MCF 10A (cell line): ENCODE results near the gene BAIAP2L2. TPM values are rescaled to one million over a fixed set of nuclear protein-coding genes. Genes with fewer than 3 reads are reported as not detected.

Experiments used
- BruUV-seq: library from RNA; stranded (reverse); fragments of 400-500 nt; replicated peaks from 2 replicates; lab custom pipeline; 2021; lab: Mats Ljungman, UMichigan
- CTCF ChIA-PET: fragments of 300-600 bp; sonication (Branson Sonifier 250); formaldehyde crosslinking; extraction: SDS; loops from one replicate; lab custom pipeline; 2021; ENCODE audit warnings: antibody characterized with exemption, inconsistent platforms; lab: Yijun Ruan, JAX
- POLR2A ChIA-PET: fragments of 300-600, 350-650 bp; sonication (Branson Sonifier 250); formaldehyde crosslinking; extraction: SDS; loops from one replicate; lab custom pipeline; 2020; ENCODE audit warnings: antibody characterized with exemption, inconsistent platforms; lab: Yijun Ruan, JAX
- DNase-seq: peaks from one replicate; pipeline ENCODE4 v3.0.0-alpha.2; 2018; ENCODE audit not compliant: unreplicated experiment
- H3K27ac Mint-ChIP-seq: one replicate; pipeline ENCODE4 v1.8.0; 2022; ENCODE audit warnings: mild to moderate bottlenecking, low read depth, mixed read lengths; ENCODE audit not compliant: unreplicated experiment
- H3K27me3 Mint-ChIP-seq: one replicate; pipeline ENCODE4 v1.8.0; 2022; ENCODE audit warnings: mixed read lengths; ENCODE audit not compliant: insufficient read depth, unreplicated experiment
- H3K36me3 Mint-ChIP-seq: one replicate; pipeline ENCODE4 v1.8.0; 2022; ENCODE audit warnings: mild to moderate bottlenecking, moderate library complexity, mixed read lengths; ENCODE audit not compliant: insufficient read depth, unreplicated experiment
- H3K4me1 Mint-ChIP-seq: one replicate; pipeline ENCODE4 v1.8.0; 2022; ENCODE audit warnings: mixed read lengths; ENCODE audit not compliant: insufficient read depth, unreplicated experiment
- H3K4me3 Mint-ChIP-seq: one replicate; pipeline ENCODE4 v1.8.0; 2022; ENCODE audit warnings: mild to moderate bottlenecking, moderate library complexity, mixed read lengths; ENCODE audit not compliant: unreplicated experiment
- H3K9me3 Mint-ChIP-seq: one replicate; pipeline ENCODE4 v1.8.0; 2022; ENCODE audit warnings: mixed read lengths; ENCODE audit not compliant: unreplicated experiment
- CTCF ChIP-seq: fragments of 200-600 bp; IDR thresholded peaks from one replicate; pipeline ENCODE4 v1.8.0; 2022; ENCODE audit warnings: antibody characterized with exemption, mild to moderate bottlenecking; ENCODE audit not compliant: unreplicated experiment
- intact Hi-C: fragments of 100-400 bp; cut with micrococcal nuclease; formaldehyde crosslinking; loops from 2 replicates; pipeline ENCODE4 v1.14.1; 2022
- total RNA-seq: library from RNA; stranded (reverse); gene quantifications from 2 replicates; pipeline ENCODE4 v1.2.3, GENCODE V29; 2022

Gene BAIAP2L2
- total RNA-seq, 1 experiment from 2014 or later = 7.1 TPM

GRCh38 chr22:38104084-38104483 lies 6.4 kb downstream of the BAIAP2L2 start:
- CTCF ChIA-PET = interaction anchor here (0.6 to 1.0 kb wide), 2 partner anchors 9 to 79 kb away, joined by 4 read pairs; no protein-coding TSS in a partner anchor
- Mint-ChIP-seq H3K9me3 (no peaks in the 10 kb centered on the region), H3K36me3 (no peaks in the 10 kb centered on the region), H3K27ac (no peak overlapping the region), H3K4me1 (no peaks in the 10 kb centered on the region), H3K27me3 (no peaks in the 10 kb centered on the region), H3K4me3 (no peak overlapping the region)
- POLR2A ChIA-PET = interaction anchor here (0.9 kb wide), 1 partner anchor 52 kb away, joined by 4 read pairs; no protein-coding TSS in a partner anchor
- TF ChIP-seq CTCF = peak; percentile 16
- no TSS peak for BruUV-seq
- peak; percentile 27 for DNase-seq
- intact Hi-C loops = no loop called here

- no peak for TF ChIP-seq CTCF
- no peaks in the 10 kb centered on the region for H3K9me3 Mint-ChIP-seq
- intact Hi-C loops = no loop called here
- no peak overlapping the region for H3K4me3 Mint-ChIP-seq
- no peaks in the 10 kb centered on the region for H3K4me1 Mint-ChIP-seq
- no peaks in the 10 kb centered on the region for H3K27me3 Mint-ChIP-seq
- DNase-seq = no peak
- H3K27ac Mint-ChIP-seq = no peak overlapping the region
- ChIA-PET CTCF (interaction anchor here (0.6 to 1.0 kb wide), 2 partner anchors 9 to 80 kb away, joined by 4 read pairs; no protein-coding TSS in a partner anchor), POLR2A (interaction anchor here (0.9 kb wide), 1 partner anchor 51 kb away, joined by 4 read pairs; no protein-coding TSS in a partner anchor)
- no peaks in the 10 kb centered on the region for H3K36me3 Mint-ChIP-seq
- no TSS peak for BruUV-seq
Measured at GRCh38 chr22:38103641-38104040, 6.8 kb downstream of the BAIAP2L2 start.

GRCh38 chr22:38098410-38099249 lies 11.9 kb downstream of the BAIAP2L2 start:
- no peaks in the 10 kb centered on the region for H3K36me3 Mint-ChIP-seq
- ChIA-PET POLR2A (interaction anchor here (0.7 to 1.2 kb wide), 3 partner anchors 33 to 73 kb away, joined by 3 read pairs; no protein-coding TSS in a partner anchor), CTCF (interaction anchor here (0.6 to 4.9 kb wide), 3 partner anchors 15 to 256 kb away, joined by 3 to 32 read pairs (median 3); no protein-coding TSS in a partner anchor)
- no peaks in the 10 kb centered on the region for H3K4me1 Mint-ChIP-seq
- no peaks in the 10 kb centered on the region for H3K9me3 Mint-ChIP-seq
- intact Hi-C loops = no loop called here
- no peak for DNase-seq
- no peaks in the 10 kb centered on the region for H3K27me3 Mint-ChIP-seq
- H3K4me3 Mint-ChIP-seq = no peak overlapping the region
- no TSS peak for BruUV-seq
- H3K27ac Mint-ChIP-seq = no peak overlapping the region
- no peak for TF ChIP-seq CTCF
